HFFc6 (cell line): ENCODE data around the gene ACVR1. TPM values are rescaled to one million over a fixed set of nuclear protein-coding genes. Genes with fewer than 3 reads are reported as not detected.

ENCODE experiments used
- DNase-seq: peaks from one replicate; pipeline ENCODE4 v3.0.0-alpha.2; 2018
- H3K27ac Mint-ChIP-seq: 2 replicates; pipeline ENCODE4 v1.8.0; 2020; ENCODE audit warnings: mild to moderate bottlenecking, mixed read lengths
- H3K27me3 Mint-ChIP-seq: 2 replicates; pipeline ENCODE4 v1.8.0; 2021; ENCODE audit warnings: mild to moderate bottlenecking, moderate library complexity, mixed read lengths; ENCODE audit not compliant: insufficient read depth
- H3K36me3 Mint-ChIP-seq: 2 replicates; pipeline ENCODE4 v1.8.0; 2021; ENCODE audit warnings: low read depth, mixed read lengths
- H3K4me1 Mint-ChIP-seq: 2 replicates; pipeline ENCODE4 v1.8.0; 2020; ENCODE audit warnings: low read depth, mixed read lengths
- H3K4me3 Mint-ChIP-seq: 2 replicates; pipeline ENCODE4 v1.8.0; 2020; ENCODE audit warnings: mild to moderate bottlenecking, moderate library complexity, mixed read lengths
- H3K9me3 Mint-ChIP-seq: 2 replicates; pipeline ENCODE4 v1.8.0; 2020; ENCODE audit warnings: mild to moderate bottlenecking, mixed read lengths
- total RNA-seq, 6 experiments: library from RNA; stranded (reverse); fragmentation: NEBNext Ultra II Directional; extraction: Animal tissue kit (Norgen Biotek cat#: 25700); gene quantifications; 2 replicates in 1 of 6; 3 replicates in 5 of 6; pipeline ENCODE4 v1.2.3, GENCODE V29; 2021
- TF ChIP-seq, protein P1 (sequence below): fragments of 200-600 bp; sonication (generic); IDR thresholded peaks from 2 replicates; pipeline ENCODE4 v1.5.0; 2021; ENCODE audit warnings: antibody characterized with exemption, mild to moderate bottlenecking

The ACVR1 gene
- total RNA-seq, 6 experiments from 2014 or later = 37.5 to 48.4 (median 43.1) TPM

DNA sequence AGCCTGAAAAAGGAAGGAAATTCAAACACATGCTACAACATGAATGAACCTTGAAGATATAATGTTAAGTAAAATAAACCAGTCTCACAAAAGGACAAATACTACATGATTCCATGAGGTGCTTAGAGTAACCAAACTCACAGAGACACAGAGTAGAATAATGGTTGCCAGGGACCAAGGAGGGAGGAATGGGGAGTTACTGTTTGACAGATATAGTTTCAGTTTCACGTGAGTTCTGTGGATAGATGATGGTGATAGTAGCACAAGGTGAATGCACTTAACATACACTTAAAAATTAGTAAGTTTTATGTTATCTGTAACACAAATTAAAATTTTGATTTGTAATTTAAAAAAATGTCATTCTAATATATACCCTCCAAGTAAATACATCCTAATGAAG lies 140.6 kb downstream of the ACVR1 start:
- H3K27ac Mint-ChIP-seq = no peak overlapping the region
- H3K4me1 Mint-ChIP-seq = peaks cover 11% of the 10 kb centered on the region; the same call in 1 of the 2 replicates

GRCh38 chr2:157733263-157733662 lies 142.9 kb downstream of the ACVR1 start:
- H3K4me1 Mint-ChIP-seq = peaks cover 11% of the 10 kb centered on the region; the same call in 1 of the 2 replicates
- no peaks in the 10 kb centered on the region for H3K9me3 Mint-ChIP-seq
- DNase-seq = no peak
- TF ChIP-seq, protein P1, sequence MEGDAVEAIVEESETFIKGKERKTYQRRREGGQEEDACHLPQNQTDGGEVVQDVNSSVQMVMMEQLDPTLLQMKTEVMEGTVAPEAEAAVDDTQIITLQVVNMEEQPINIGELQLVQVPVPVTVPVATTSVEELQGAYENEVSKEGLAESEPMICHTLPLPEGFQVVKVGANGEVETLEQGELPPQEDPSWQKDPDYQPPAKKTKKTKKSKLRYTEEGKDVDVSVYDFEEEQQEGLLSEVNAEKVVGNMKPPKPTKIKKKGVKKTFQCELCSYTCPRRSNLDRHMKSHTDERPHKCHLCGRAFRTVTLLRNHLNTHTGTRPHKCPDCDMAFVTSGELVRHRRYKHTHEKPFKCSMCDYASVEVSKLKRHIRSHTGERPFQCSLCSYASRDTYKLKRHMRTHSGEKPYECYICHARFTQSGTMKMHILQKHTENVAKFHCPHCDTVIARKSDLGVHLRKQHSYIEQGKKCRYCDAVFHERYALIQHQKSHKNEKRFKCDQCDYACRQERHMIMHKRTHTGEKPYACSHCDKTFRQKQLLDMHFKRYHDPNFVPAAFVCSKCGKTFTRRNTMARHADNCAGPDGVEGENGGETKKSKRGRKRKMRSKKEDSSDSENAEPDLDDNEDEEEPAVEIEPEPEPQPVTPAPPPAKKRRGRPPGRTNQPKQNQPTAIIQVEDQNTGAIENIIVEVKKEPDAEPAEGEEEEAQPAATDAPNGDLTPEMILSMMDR = no peak
- no peak overlapping the region for H3K27ac Mint-ChIP-seq
- H3K27me3 Mint-ChIP-seq = no peaks in the 10 kb centered on the region
- no peak overlapping the region for H3K4me3 Mint-ChIP-seq
- peaks cover 73% of the 10 kb centered on the region for H3K36me3 Mint-ChIP-seq

More for the DNA sequence above, 140.6 kb downstream of the ACVR1 start:
- Mint-ChIP-seq H3K27me3 (no peaks in the 10 kb centered on the region), H3K9me3 (no peaks in the 10 kb centered on the region), H3K4me3 (no peak overlapping the region), H3K36me3 (peaks cover 62% of the 10 kb centered on the region)
- TF ChIP-seq, protein P1 = no peak
- DNase-seq = no peak

GRCh38 chr2:157732596-157732995 lies 143.5 kb downstream of the ACVR1 start:
- no peaks in the 10 kb centered on the region for H3K9me3 Mint-ChIP-seq
- peak; percentile 38 for DNase-seq
- TF ChIP-seq, protein P1 = no peak

DNA sequence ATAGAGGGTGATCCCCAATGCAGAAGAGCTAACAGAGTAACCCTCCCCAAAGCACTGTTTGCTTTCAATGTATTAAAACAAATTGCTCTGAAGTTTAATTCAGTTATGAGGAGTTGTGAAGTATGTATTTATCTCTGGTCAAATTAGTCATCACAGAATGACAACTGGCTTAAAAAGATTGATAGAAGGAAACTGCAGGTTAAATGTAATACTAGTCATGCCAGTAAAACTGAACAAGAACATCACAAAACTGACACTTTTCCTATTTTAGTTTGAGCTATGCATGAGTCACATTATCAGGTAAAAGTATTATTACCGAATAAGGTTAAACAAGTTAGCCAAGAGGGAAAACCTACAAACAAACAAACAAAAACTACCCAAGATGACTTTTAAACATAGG lies 148.4 kb downstream of the ACVR1 start:
- Mint-ChIP-seq H3K27ac (no peak overlapping the region), H3K4me1 (peaks cover 37% of the 10 kb centered on the region), H3K9me3 (peaks cover 13% of the 10 kb centered on the region), H3K36me3 (peaks cover 57% of the 10 kb centered on the region), H3K27me3 (no peaks in the 10 kb centered on the region), H3K4me3 (no peak overlapping the region)
- TF ChIP-seq, protein P1 = no peak
- DNase-seq = no peak

More at GRCh38 chr2:157732596-157732995, 143.5 kb downstream of the ACVR1 start:
- Mint-ChIP-seq H3K4me3 (no peak overlapping the region), H3K27me3 (no peaks in the 10 kb centered on the region), H3K4me1 (peaks cover 15% of the 10 kb centered on the region), H3K36me3 (peaks cover 68% of the 10 kb centered on the region), H3K27ac (no peak overlapping the region)

GRCh38 chr2:157726946-157727345 lies 149.2 kb downstream of the ACVR1 start:
- Mint-ChIP-seq H3K9me3 (peaks cover 21% of the 10 kb centered on the region), H3K27ac (no peak overlapping the region), H3K4me3 (no peak overlapping the region), H3K4me1 (peaks cover 29% of the 10 kb centered on the region), H3K27me3 (no peaks in the 10 kb centered on the region), H3K36me3 (peaks cover 57% of the 10 kb centered on the region)
- TF ChIP-seq, protein P1 = no peak
- no peak for DNase-seq

DNA sequence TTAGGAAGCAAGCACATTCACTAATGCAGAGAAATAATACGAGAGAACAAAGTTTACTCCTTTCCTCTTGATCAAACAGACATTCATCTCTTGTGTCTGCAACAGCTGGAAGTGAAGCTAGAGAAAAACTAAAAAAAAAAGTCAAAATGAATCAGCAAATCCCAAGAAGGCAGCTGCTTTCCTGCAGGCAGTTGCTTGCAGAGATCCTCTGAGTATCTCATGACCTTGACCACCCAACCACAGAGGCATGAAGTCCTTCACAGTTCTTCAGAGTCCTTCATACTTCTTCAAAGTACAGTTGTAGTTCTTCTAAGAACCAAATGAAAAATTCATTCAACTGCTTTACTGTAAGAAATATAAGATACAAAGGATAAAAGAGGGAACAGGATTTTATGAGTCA lies 150.3 kb downstream of the ACVR1 start:
- Mint-ChIP-seq H3K4me3 (no peak overlapping the region), H3K27ac (no peak overlapping the region), H3K27me3 (no peaks in the 10 kb centered on the region), H3K36me3 (peaks cover 54% of the 10 kb centered on the region), H3K4me1 (peaks cover 29% of the 10 kb centered on the region), H3K9me3 (peaks cover 28% of the 10 kb centered on the region)
- DNase-seq = no peak
- TF ChIP-seq, protein P1 = no peak
